A549 (cell line): ENCODE measurements around the gene IL1R1. TPM values are rescaled to one million over a fixed set of nuclear protein-coding genes. Genes with fewer than 3 reads are reported as not detected.

Source experiments
- ATAC-seq, 2 experiments: fragments of 200-7000 bp in 1 of 2; fragments of >200 bp in 1 of 2; cut with Nextera tagmentation in 1 of 2; cut with Tn5 transposase in 1 of 2; 3 replicates each; pipeline versions ENCODE4 v1.8.0 to v1.9.1; 2018 to 2020; ENCODE audit warnings: mild to moderate bottlenecking in 1 of 2, moderate library complexity in 1 of 2
- CTCF ChIA-PET: fragments of 300-600 bp; sonication (Branson Sonifier 250); formaldehyde crosslinking; extraction: SDS; loops from one replicate; lab custom pipeline; 2021; ENCODE audit warnings: antibody characterized with exemption, inconsistent platforms; lab: Yijun Ruan, JAX
- POLR2A ChIA-PET: fragments of 350-600 bp; formaldehyde crosslinking; extraction: SDS; loops from one replicate; lab custom pipeline; 2021; ENCODE audit warnings: antibody characterized with exemption, inconsistent platforms; lab: Yijun Ruan, JAX
- DNase-seq, 2 experiments: peaks; one replicate each; pipeline versions ENCODE4 v3.0.0 to v3.0.0-alpha.2; 2011 to 2016; ENCODE audit warnings: low read depth in 1 of 2, low spot score in 1 of 2
- FAIRE-seq: peaks from 2 replicates; lab custom pipeline; 2011; peaks lifted over from hg19 to GRCh38; lab: Jason Lieb, UNC
- H3K27ac ChIP-seq, 2 experiments: fragments of >200 bp; sonication (Bioruptor Twin); formaldehyde crosslinking; 3 replicates each; pipeline ENCODE4 v1.5.1; 2016 to 2017
- H3K4me1 ChIP-seq: fragments of >200 bp; sonication (Bioruptor Twin); formaldehyde crosslinking; 3 replicates; pipeline ENCODE4 v1.6.1; 2016
- H3K4me2 ChIP-seq: fragments of >200 bp; sonication (Bioruptor Twin); formaldehyde crosslinking; 3 replicates; pipeline ENCODE4 v1.6.1; 2016
- H3K4me3 ChIP-seq: fragments of >200 bp; sonication (Bioruptor Twin); formaldehyde crosslinking; 3 replicates; pipeline ENCODE4 v1.5.1; 2016
- H3K9me3 ChIP-seq: fragments of >200 bp; sonication (Bioruptor Twin); formaldehyde crosslinking; 3 replicates; pipeline ENCODE4 v1.6.1; 2016
- BHLHE40 ChIP-seq: IDR thresholded peaks from 2 replicates; pipeline ENCODE4 v1.6.1; 2012; ENCODE audit warnings: low read depth, low read length, inconsistent platforms
- CBX8 ChIP-seq: fragments of 200-600 bp; sonication (generic); IDR thresholded peaks from 2 replicates; pipeline ENCODE4 v1.6.1; 2016
- CHD2 ChIP-seq: fragments of 150-350 bp; IDR thresholded peaks from 2 replicates; pipeline ENCODE4 v1.6.1; 2014; ENCODE audit warnings: low read length; ENCODE audit not compliant: partially characterized antibody
- CHD4 ChIP-seq: fragments of 200-600 bp; sonication (generic); IDR thresholded peaks from 2 replicates; pipeline ENCODE4 v1.6.1; 2016; ENCODE audit warnings: antibody characterized with exemption, mild to moderate bottlenecking, borderline replicate concordance
- EHMT2 ChIP-seq: fragments of 200-600 bp; sonication (generic); IDR thresholded peaks from 2 replicates; pipeline ENCODE4 v1.6.1; 2016; ENCODE audit warnings: antibody characterized with exemption, low read depth, mild to moderate bottlenecking, moderate library complexity
- ESRRA ChIP-seq: fragments of 150-350 bp; IDR thresholded peaks from 2 replicates; pipeline ENCODE4 v1.6.1; 2014; ENCODE audit warnings: mild to moderate bottlenecking, low read length, borderline replicate concordance
- FOSB ChIP-seq: fragments of 250-450 bp; sonication (Bioruptor Pico); IDR thresholded peaks from 2 replicates; pipeline ENCODE4 v1.5.0; 2020; ENCODE audit warnings: mild to moderate bottlenecking, moderate library complexity
- FOSL2 ChIP-seq, 2 experiments: fragments of 450-650 bp in 1 of 2; fragments of >200 bp in 1 of 2; sonication (Bioruptor Twin) in 1 of 2; formaldehyde crosslinking; IDR thresholded peaks; 2 replicates each; pipeline versions ENCODE4 v1.5.0 to v1.6.1; 2016 to 2020; ENCODE audit warnings: mild to moderate bottlenecking in 1 of 2, moderate library complexity in 1 of 2
- GATA3 ChIP-seq: IDR thresholded peaks from 2 replicates; pipeline ENCODE4 v1.6.1; 2012; ENCODE audit warnings: borderline replicate concordance
- HOXA7 ChIP-seq: fragments of 250-450 bp; sonication (Bioruptor Pico); IDR thresholded peaks from 2 replicates; pipeline ENCODE4 v1.5.0; 2020; ENCODE audit warnings: mild to moderate bottlenecking, moderate library complexity
- MAFK ChIP-seq: fragments of 450-650 bp; IDR thresholded peaks from 2 replicates; pipeline ENCODE4 v1.6.1; 2014; ENCODE audit not compliant: partially characterized antibody
- MYC ChIP-seq: IDR thresholded peaks from 2 replicates; pipeline ENCODE4 v1.6.1; 2012; ENCODE audit warnings: mild to moderate bottlenecking, inconsistent platforms, low read length, improper control_type of control experiment, borderline replicate concordance
- NFE2L2 ChIP-seq: fragments of 150-350 bp; conservative IDR thresholded peaks from 2 replicates; pipeline ENCODE4 v1.6.1; 2014; ENCODE audit warnings: low read length
- PHF8 ChIP-seq: fragments of 200-600 bp; sonication (generic); IDR thresholded peaks from 2 replicates; pipeline ENCODE4 v1.6.1; 2016; ENCODE audit warnings: low read depth, mild to moderate bottlenecking, antibody characterized with exemption, moderate library complexity, borderline replicate concordance
- POLR2A ChIP-seq: IDR thresholded peaks from 2 replicates; pipeline ENCODE4 v1.6.1; 2012; ENCODE audit warnings: mild to moderate bottlenecking, low read length
- RAD21 ChIP-seq, 2 experiments: fragments of >200 bp in 1 of 2; sonication (Bioruptor Twin) in 1 of 2; formaldehyde crosslinking in 1 of 2; IDR thresholded peaks in 1 of 2; conservative IDR thresholded peaks in 1 of 2; 2 replicates in 1 of 2; 3 replicates in 1 of 2; pipeline ENCODE4 v1.6.1; 2012 to 2018; ENCODE audit warnings: inconsistent platforms in 1 of 2
- RARB ChIP-seq: fragments of 250-450 bp; sonication (Bioruptor Pico); IDR thresholded peaks from 2 replicates; pipeline ENCODE4 v1.8.0; 2021; ENCODE audit warnings: mild to moderate bottlenecking, moderate library complexity
- RCOR1 ChIP-seq: fragments of 150-350 bp; IDR thresholded peaks from 2 replicates; pipeline ENCODE4 v1.6.1; 2014; ENCODE audit warnings: antibody characterized with exemption, low read length, low read depth
- SMC3 ChIP-seq: fragments of >200 bp; sonication (Bioruptor Twin); formaldehyde crosslinking; IDR thresholded peaks from 3 replicates; pipeline ENCODE4 v1.6.1; 2018; ENCODE audit warnings: inconsistent platforms
- TP53 ChIP-seq: fragments of 250-450 bp; sonication (Bioruptor Pico); IDR thresholded peaks from 2 replicates; pipeline ENCODE4 v1.5.0; 2021; ENCODE audit warnings: mild to moderate bottlenecking, moderate library complexity
- ZC3H11A ChIP-seq: fragments of 450-650 bp; IDR thresholded peaks from 2 replicates; pipeline ENCODE4 v1.6.1; 2014; ENCODE audit warnings: antibody characterized with exemption, mild to moderate bottlenecking
- WGBS: methylation state at CpG from one replicate; pipeline ENCODE4 v1.1.6; 2017; ENCODE audit errors: missing lambda C conversion rate; 5-methylcytosine and 5-hydroxymethylcytosine counted together
- polyA plus RNA-seq, 4 experiments: library from polyadenylated mRNA; depleted of rRNA in 3 of 4; stranded (reverse); fragments of >200 nt; fragmentation: RNase III in 1 of 4; extraction: RNeasy Plus Mini Kit Qiagen cat#74134 plus additional on column Dnase treatment in 1 of 4; gene quantifications; 2 replicates in 3 of 4; 3 replicates in 1 of 4; pipeline ENCODE4 v1.2.3, GENCODE V29; 2011 to 2017
- TF ChIP-seq, protein P1 (sequence below): IDR thresholded peaks from 2 replicates; pipeline ENCODE4 v1.6.1; 2012; ENCODE audit warnings: low read depth, borderline replicate concordance
- TF ChIP-seq, protein P2 (sequence below): fragments of 250-450 bp; sonication (Bioruptor Pico); IDR thresholded peaks from 2 replicates; pipeline ENCODE4 v1.5.0; 2021; ENCODE audit warnings: mild to moderate bottlenecking, moderate library complexity, borderline replicate concordance
- TF ChIP-seq, protein P3 (sequence below): fragments of >200 bp; sonication (Bioruptor Twin); formaldehyde crosslinking; IDR thresholded peaks from 3 replicates; pipeline ENCODE4 v1.6.1; 2016
- TF ChIP-seq, protein P4 (sequence below): IDR thresholded peaks from 2 replicates; pipeline ENCODE4 v1.6.1; 2012

Gene IL1R1
- polyA plus RNA-seq, 2 of the 4 experiments (the other 2 are of a cell fraction) = 32.5 to 34.7 TPM

DNA sequence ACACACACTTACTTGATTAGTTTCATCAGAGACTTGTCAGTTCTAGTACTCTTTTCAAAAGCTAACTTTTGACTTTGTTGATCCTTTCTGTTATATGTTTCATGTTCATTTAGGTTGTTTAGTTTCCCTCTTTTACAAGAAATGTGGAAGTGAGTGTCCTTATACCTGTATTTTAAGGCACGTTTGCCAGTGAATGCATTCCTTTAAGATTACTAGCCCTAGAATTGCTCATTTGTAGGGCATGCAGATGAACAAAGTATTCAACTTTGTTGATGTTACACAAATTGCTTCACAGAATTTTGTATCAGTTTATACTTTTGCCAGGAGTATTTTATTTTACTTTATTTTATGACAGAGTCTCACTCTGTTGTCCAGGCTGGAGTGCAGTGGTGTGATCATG lies 50.5 kb downstream of the IL1R1 start:
- H3K9me3 ChIP-seq = no peaks in the 10 kb centered on the region
- FAIRE-seq = peak; percentile 56
- ATAC-seq = no peak
- no peak for TF ChIP-seq SMC3
- TF ChIP-seq ZC3H11A = no peak
- no peak for TF ChIP-seq RARB (CRISPR knock-in tag)
- TF ChIP-seq ESRRA = no peak
- TF ChIP-seq CBX8 = no peak
- TF ChIP-seq FOSL2 (IDR thresholded peaks at IDR 0.05) = no peak
- no peak for TF ChIP-seq FOSL2 (CRISPR knock-in tag; IDR thresholded peaks at IDR 0.05)
- TF ChIP-seq RCOR1 = no peak
- no peak for TF ChIP-seq EHMT2
- TF ChIP-seq, protein P1, sequence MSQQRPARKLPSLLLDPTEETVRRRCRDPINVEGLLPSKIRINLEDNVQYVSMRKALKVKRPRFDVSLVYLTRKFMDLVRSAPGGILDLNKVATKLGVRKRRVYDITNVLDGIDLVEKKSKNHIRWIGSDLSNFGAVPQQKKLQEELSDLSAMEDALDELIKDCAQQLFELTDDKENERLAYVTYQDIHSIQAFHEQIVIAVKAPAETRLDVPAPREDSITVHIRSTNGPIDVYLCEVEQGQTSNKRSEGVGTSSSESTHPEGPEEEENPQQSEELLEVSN = no peak
- TF ChIP-seq, all 56 proteins: peak for 0
- ChIA-PET POLR2A (no interaction called here), CTCF (interaction anchor here (1.2 to 1.4 kb wide), 2 partner anchors 18 to 173 kb away, joined by 3 to 4 read pairs; no protein-coding TSS in a partner anchor)
- 34% methylated on average over 1 of the region's 1 CpG for WGBS
- H3K27ac ChIP-seq = no peak overlapping the region
- no peak overlapping the region for H3K4me2 ChIP-seq
- peaks cover 15% of the 10 kb centered on the region; the same call in 2 of the 3 replicates for H3K4me1 ChIP-seq
- DNase-seq = no peak
- no peak overlapping the region for H3K4me3 ChIP-seq

DNA sequence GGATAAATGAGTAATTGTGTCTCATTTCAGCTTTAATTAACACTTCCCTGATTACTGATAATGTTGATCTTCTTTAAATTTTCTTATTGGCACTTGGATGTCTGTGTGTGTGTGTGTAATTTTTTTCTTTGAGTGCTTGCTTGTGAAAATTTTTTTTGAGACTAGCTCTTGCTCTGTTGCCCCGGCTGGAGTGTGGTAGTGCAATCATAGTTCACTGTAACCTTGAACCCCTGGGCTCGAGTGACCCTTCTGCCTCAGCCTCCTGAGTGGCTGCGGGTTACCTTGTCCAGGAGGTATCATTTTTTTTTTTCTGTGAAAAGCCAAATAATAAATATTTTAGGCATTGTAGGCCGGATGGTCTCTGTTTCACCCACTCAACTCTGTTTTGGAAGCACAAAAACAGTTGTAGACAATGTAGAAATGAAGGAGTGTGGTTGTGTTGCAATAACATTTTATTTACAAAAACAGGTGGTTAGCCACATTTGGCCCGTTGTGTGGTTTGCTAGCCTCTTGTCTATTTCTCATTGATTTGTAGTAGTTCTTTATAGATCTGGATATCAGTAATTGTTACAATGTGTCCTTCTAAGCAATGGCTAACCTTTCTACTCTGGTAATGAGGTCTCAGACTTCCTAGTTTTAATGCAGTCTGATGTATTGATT lies 52.2 kb downstream of the IL1R1 start:
- WGBS = 66% methylated on average over 5 of the region's 5 CpGs
- CTCF ChIA-PET = interaction anchor here (1.1 to 1.2 kb wide), 3 partner anchors 15 to 174 kb away, joined by 3 to 6 read pairs (median 5); no protein-coding TSS in a partner anchor

DNA sequence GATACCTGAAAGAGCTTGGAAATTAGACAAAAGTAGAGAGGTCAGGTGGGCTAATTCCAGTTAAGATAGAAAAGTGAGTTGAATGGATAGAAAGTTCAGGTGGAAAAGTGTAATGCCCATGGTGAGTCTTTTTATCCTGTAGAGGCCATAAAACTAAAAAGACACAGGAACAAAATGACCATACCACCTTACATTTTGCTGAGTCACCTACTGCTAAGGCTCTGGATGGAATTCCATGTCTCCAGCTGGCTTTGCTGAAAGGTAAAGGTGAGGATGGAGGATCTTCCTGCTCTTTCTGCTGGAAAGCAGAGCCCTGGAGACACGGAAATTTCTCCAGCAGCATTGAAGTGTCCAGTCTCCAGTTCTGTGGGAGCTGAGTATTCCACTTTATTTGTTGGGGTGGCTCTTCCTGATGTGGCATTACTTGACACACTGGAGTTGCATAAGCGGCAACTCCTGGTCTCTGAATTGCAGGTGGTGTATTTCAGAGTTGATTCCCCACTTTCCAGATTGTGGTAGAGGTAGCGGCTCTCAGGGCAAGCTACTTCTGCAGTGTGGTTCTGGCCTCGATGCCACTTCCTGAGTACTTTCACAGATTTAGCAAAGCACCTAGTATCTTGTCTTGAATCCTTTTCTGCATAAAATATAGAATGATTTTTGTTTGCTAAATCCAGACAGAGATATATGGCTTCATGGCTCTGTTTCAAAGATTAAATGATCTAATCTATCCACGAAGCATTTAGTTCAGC lies 55.0 kb downstream of the IL1R1 start:
- H3K4me3 ChIP-seq = no peak overlapping the region
- 95% methylated on average over 5 of the region's 5 CpGs for WGBS
- CTCF ChIA-PET = interaction anchor here (1.0 to 1.3 kb wide), 4 partner anchors 12 to 177 kb away, joined by 3 read pairs; no protein-coding TSS in a partner anchor
- FAIRE-seq = no peak
- H3K4me2 ChIP-seq = no peak overlapping the region
- TF ChIP-seq, protein P2, sequence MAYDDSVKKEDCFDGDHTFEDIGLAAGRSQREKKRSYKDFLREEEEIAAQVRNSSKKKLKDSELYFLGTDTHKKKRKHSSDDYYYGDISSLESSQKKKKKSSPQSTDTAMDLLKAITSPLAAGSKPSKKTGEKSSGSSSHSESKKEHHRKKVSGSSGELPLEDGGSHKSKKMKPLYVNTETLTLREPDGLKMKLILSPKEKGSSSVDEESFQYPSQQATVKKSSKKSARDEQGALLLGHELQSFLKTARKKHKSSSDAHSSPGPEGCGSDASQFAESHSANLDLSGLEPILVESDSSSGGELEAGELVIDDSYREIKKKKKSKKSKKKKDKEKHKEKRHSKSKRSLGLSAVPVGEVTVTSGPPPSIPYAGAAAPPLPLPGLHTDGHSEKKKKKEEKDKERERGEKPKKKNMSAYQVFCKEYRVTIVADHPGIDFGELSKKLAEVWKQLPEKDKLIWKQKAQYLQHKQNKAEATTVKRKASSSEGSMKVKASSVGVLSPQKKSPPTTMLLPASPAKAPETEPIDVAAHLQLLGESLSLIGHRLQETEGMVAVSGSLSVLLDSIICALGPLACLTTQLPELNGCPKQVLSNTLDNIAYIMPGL = no peak
- TF ChIP-seq NFE2L2 (peak; percentile 79), MAFK (peak; percentile 83)
- no peak for ATAC-seq
- no peaks in the 10 kb centered on the region for H3K9me3 ChIP-seq
- no peaks in the 10 kb centered on the region for H3K4me1 ChIP-seq
- no peak for DNase-seq
- H3K27ac ChIP-seq = peak overlapping the region; percentile 11 to 74; a peak in 3 of 6 replicates
- POLR2A ChIA-PET = no interaction called here

More for the DNA sequence above, 52.2 kb downstream of the IL1R1 start:
- H3K4me2 ChIP-seq = no peak overlapping the region
- POLR2A ChIA-PET = no interaction called here
- no peak for FAIRE-seq
- no peaks in the 10 kb centered on the region for H3K9me3 ChIP-seq
- peaks cover 15% of the 10 kb centered on the region; the same call in 2 of the 3 replicates for H3K4me1 ChIP-seq
- no peak overlapping the region for H3K27ac ChIP-seq
- no peak for DNase-seq
- ATAC-seq = no peak
- H3K4me3 ChIP-seq = no peak overlapping the region
- TF ChIP-seq CHD4 (no peak), FOSB (CRISPR knock-in tag) (no peak), HOXA7 (CRISPR knock-in tag) (no peak), TP53 (CRISPR knock-in tag) (no peak), PHF8 (no peak), MYC (no peak), EHMT2 (no peak), RAD21 (conservative IDR thresholded peaks at IDR 0.05 in 1 of 2, IDR thresholded peaks at IDR 0.05 in 1 of 2) (no peak), POLR2A (no peak), CBX8 (no peak), CHD2 (no peak), BHLHE40 (no peak), GATA3 (no peak)
- TF ChIP-seq, protein P3, sequence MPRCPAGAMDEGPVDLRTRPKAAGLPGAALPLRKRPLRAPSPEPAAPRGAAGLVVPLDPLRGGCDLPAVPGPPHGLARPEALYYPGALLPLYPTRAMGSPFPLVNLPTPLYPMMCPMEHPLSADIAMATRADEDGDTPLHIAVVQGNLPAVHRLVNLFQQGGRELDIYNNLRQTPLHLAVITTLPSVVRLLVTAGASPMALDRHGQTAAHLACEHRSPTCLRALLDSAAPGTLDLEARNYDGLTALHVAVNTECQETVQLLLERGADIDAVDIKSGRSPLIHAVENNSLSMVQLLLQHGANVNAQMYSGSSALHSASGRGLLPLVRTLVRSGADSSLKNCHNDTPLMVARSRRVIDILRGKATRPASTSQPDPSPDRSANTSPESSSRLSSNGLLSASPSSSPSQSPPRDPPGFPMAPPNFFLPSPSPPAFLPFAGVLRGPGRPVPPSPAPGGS = no peak
- TF ChIP-seq, protein P4, sequence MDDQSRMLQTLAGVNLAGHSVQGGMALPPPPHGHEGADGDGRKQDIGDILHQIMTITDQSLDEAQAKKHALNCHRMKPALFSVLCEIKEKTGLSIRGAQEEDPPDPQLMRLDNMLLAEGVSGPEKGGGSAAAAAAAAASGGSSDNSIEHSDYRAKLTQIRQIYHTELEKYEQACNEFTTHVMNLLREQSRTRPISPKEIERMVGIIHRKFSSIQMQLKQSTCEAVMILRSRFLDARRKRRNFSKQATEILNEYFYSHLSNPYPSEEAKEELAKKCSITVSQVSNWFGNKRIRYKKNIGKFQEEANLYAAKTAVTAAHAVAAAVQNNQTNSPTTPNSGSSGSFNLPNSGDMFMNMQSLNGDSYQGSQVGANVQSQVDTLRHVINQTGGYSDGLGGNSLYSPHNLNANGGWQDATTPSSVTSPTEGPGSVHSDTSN = no peak
